GOT3 (cell line): ENCODE data around the gene TNS2.
A peak's percentile ranks its signal among the peaks of the same experiment; 100 is the strongest.
"Not testable (repeated sequence)": the region's sequence is repeated elsewhere in the genome, so short reads cannot be mapped to it uniquely, and the experiment has no call there.

Experiments
- DNase-seq: peaks from one replicate; lab custom pipeline; 2025; ENCODE audit warnings: mixed read lengths; lab: John Stamatoyannopoulos, UW

Gene TNS2

GRCh38 chr12:53094796-53095595 is 45.1 kb downstream of the TNS2 start:
- DNase-seq = not testable (repeated sequence)

- DNase-seq = not testable (repeated sequence)
These were observed 45.7 kb downstream of the TNS2 start for GRCh38 chr12:53095596-53095895.

DNA sequence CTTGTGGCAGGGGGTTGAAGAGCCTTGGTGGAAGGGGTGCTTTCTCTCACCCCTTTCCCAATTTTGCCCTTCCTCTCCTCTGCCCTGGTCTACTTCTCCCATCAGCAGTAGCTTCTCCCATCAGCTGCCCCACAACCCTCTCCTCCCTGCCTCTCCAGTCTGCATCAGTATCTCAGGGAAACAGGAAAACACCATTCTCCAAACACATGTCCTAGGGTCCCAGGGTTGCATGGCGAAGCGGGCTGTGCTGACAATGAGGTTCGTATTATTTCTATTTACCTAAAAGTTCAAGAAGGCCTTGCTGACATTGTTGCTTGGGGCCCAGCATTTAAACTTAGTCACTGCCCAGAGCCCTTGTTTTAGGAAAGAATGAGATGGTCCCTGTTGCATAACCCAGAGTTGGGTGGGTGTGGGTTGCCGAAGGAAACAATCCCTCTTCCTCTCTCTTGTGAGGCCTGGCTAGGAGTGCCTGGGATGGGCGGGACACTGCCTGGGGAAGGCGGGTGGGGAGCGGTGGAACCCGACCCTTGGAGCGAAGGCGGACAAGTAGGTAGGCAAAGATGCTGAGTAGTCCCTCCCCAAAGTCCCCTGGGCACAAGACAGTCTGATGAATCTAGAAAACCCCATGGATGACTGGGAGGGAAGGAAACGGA is 46.4 kb downstream of the TNS2 start:
- peak; percentile 84 for DNase-seq

DNA sequence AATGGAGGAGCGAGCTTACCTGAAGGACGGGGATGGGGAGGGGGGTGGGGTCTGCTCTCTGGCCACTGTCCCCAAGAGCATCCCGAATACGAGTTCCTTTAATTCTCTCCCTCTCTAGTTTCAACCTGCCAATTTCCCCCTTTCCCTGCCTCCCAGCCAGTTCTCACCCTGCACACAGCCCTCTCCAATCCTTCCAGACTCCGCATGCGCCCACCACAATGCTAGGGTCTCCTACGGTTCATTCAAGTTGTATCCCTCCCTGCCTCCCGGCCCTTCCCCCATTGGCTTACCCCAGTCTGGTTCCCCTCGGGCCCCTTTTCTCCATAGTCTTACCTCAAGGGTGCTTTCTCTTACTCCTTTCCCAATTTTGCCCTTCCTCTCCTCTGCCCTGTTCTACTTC is 46.9 kb downstream of the TNS2 start:
- DNase-seq = no peak

DNA sequence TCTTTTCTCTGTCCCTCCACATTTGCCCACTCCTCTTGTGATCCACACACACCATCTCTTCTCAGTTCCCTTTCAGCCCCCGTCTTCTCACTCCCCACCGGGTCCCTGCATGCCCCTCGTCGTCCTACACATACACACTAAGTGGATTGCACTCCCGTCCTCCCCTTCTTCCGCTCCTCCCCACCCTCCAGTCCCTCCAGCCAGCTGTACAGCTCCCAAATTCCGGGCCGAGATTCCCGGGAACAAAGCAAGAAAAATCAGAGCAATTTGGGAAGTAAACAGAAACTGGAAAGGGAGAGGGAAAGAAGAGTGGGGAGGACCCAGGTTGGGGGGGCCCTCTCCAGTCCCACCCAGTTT is 47.3 kb downstream of the TNS2 start:
- no peak for DNase-seq

DNA sequence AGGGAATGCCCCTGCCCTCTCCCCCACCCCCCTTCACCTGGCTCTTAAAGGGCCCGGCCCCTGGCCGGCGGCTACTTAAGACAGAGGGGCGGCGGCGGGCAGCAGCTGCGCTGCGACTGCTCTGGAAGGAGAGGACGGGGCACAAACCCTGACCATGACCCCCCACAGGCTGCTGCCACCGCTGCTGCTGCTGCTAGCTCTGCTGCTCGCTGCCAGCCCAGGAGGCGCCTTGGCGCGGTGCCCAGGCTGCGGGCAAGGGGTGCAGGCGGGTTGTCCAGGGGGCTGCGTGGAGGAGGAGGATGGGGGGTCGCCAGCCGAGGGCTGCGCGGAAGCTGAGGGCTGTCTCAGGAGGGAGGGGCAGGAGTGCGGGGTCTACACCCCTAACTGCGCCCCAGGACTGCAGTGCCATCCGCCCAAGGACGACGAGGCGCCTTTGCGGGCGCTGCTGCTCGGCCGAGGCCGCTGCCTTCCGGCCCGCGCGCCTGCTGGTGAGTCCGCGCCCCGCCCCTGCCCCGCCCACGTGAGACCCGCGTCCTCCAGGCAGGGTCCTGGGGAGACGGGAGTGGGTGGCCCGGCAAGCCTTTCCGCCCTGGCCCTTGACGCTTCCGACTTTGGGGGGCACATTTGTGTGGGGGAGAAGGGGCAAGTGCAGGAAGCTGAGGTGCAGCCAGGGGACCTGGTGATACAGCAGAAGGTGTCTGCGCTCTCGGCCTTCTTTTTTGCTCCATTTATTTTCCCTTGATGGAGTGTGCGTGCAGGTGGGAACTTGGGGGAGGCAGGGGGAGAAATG is 47.9 kb downstream of the TNS2 start, which contains the start of gene IGFBP6:
Gene IGFBP6, plus strand, starts transcription at position 104 of the 790 bp plus-strand sequence. Its CDS starts 51 bp downstream, at position 155.
- no peak for DNase-seq

DNA sequence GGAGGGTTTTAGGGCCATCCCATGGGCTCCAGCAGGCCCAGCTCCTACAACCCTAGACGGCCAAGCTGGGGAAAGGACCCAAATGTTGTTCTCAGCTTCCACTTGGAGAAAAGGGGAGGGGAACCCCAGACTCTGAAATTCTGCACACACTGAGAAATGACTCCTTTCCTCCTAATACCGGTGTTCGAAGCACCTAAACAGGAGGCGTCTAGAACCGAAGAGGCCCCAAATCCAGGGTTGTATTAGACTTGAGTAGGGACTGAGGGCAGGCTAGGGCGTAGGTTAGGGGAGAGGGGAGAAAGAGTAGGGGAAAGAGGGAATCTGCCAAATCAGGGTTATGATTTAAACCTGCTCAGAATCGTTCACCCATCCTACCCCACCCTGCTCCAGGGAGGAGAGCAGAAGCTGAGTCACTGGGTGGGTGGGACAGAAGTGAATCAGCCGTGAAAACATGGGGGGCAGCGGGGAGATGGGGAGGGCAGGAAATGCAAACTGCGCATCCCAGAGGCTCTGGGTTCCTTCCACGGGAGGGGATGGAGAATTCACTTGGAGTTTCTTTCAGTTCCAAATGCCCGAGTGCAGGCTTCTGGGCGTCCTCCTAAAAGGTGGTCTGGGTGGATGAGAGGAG is 48.6 kb downstream of the TNS2 start:
- DNase-seq = no peak

DNA sequence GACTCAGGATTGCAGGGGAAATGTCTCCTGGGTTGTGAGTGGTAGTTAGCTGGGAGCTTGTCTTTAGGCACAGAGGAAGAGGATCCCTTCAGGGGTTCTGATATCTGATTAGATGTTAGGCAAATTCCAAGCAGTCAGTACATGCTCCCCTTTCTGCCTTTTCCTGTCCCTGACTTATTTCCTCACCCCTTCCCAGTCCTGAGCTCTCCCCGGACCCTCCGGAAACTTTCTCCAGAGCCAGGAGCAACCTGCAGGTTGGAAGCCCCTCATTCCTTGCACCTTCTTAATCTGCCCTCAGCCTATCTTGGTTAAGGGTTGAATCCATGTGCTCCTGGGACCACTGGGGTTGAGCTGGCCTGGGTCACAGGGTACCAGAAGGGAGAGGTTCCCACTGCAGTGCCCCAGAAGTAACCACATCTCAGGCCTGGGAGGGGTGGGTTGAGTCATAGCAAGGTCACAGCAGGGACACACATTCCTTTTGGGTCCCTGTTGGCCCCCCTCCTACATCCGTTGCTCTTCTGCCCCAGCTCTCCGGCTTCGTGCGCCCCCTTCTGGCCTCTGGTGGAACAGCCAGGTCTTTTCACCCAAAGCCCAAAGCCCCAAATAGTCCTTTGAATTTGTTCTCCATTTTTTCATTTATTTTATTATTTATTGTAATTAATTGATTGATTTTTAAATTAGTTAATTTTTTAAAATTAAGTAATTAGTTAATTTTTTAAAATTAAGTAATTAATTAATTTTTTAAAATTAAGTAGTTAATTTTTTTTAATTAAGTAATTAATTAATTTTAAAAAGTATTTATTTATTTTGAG is 49.4 kb downstream of the TNS2 start:
- DNase-seq = peak; percentile 67

DNA sequence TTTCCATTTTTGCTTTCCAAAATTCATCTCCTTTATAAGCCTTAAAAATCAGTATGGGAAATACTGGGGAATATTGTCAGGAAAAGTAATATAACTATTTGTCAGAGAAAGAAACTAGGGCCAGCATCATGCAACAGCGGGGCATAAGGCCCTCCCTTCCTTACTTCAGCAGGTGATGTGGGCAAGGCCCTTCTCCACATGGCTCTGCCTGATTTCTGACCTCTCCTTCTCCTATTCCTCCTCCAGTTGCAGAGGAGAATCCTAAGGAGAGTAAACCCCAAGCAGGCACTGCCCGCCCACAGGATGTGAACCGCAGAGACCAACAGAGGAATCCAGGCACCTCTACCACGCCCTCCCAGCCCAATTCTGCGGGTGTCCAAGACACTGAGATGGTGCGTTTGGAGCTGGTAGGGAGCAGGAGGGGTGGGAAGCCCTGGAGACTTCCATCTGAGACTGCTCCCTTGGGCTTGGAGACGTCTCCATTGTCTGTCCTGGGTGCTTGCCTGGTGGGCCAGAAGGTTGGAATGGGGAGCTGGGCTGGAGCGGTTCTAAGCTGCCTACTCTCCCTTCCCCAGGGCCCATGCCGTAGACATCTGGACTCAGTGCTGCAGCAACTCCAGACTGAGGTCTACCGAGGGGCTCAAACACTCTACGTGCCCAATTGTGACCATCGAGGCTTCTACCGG is 50.7 kb downstream of the TNS2 start:
- DNase-seq = no peak

DNA sequence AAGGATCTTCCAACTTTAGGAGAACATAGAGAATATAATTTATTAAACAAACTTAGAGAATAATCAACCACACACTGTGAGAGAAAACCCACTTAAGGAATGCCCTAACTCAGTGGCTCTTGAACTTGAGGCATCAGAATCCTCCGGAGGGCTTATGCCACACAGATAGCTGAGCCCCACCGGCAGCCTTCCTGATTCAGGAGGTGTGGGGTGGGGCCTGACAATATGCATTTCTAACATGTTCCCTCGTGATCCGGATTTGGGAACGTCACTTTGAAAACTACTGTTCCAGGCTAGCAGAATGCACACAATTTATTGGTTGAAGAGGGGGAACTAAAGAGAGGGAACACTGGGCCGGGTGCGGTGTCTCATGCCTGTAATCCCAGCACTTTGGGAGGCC is 51.4 kb downstream of the TNS2 start:
- DNase-seq = no peak

GRCh38 chr12:53101931-53102781 is 52.3 kb downstream of the TNS2 start:
- no peak for DNase-seq

- DNase-seq = no peak
These were observed 53.3 kb downstream of the TNS2 start, which contains the start of gene SOAT2 for GRCh38 chr12:53102883-53103807. SOAT2 (plus strand) TSS chr12:53103486; CDS start chr12:53103578, 92 bp downstream.

- DNase-seq = no peak
These were observed 54.0 kb downstream of the TNS2 start for GRCh38 chr12:53103860-53104305.

GRCh38 chr12:53105256-53105655 is 55.4 kb downstream of the TNS2 start:
- no peak for DNase-seq

DNA sequence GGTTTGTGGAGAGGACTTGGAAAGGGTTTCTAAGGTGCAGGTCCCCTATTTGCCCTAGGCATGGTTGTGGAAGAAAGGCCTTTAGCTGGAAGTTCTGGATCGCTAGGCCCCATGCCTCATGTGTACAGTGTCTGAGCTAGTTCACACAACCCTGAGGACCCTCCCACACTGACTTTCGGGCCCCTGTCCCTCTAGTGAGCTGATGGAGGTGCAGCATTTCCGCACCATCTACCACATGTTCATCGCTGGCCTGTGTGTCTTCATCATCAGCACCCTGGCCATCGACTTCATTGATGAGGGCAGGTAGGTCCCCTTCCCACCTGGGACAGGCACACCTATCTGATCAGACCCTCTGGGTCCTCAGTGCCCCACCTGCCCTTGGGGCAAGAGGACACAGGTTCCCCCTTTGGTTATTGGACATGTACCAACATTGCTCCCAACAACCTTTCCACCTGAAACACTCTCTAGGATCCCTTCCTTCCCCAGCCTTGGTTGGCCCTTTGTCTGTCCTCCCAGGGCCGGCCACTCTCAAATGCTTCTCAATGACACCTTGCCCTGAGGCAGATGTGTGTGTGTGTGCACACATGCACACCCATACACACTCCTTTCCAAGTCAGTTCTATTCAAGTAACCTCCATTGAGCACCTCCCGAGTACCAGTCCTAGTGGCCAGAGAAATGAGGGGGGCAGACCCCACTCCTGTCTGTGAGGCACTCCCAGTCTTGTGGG is 56.0 kb downstream of the TNS2 start:
- no peak for DNase-seq

GRCh38 chr12:53107122-53107521 is 57.3 kb downstream of the TNS2 start:
- DNase-seq = no peak

GRCh38 chr12:53112431-53112830 is 62.6 kb downstream of the TNS2 start:
- not testable (repeated sequence) for DNase-seq

DNA sequence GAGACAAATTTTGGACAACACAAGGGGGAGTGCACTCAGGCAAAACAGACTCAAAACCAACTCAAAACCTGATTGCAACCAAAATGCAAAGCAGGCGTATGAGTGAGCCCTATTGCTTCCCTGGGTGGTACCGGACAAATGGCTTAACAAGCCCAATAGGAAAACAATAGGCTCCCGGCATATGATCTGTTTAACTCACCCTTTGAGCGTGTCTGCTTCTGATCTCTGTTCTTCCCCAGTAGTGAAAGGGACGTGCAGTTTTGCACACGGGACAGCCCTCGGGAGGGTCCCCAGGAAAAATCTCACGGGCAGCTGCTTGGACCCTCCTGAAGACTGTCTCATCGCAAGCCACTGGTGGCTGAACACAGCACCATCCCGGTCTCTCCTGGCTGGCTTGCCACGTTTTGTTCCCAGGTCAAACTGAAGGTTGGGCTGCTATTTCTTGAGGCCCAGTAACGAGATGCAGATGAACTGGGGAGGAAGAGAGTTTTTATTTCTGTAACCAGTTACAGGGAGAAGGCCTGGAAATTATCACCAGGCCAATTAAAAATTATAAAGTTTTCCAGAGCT is 63.4 kb downstream of the TNS2 start:
- DNase-seq = no peak
